Activated CD8-positive, alpha-beta memory T cell treated with anti-CD3 and anti-CD28 coated beads for 36 hours (primary cell): ENCODE data around the gene TEAD1. TPM values are rescaled to one million over a fixed set of nuclear protein-coding genes. Genes with fewer than 3 reads are reported as not detected.

Experiments used
- CTCF ChIA-PET: fragments of 350-600 bp; sonication (Branson Sonifier 250); formaldehyde crosslinking; loops from one replicate; lab custom pipeline; 2021; ENCODE audit warnings: antibody characterized with exemption; lab: Charles Lee
- POLR2A ChIA-PET: fragments of 350-600 bp; sonication (Branson Sonifier 250); formaldehyde crosslinking; loops from one replicate; lab custom pipeline; 2021; ENCODE audit warnings: antibody characterized with exemption; lab: Charles Lee
- total RNA-seq, 2 experiments: library from RNA; stranded (reverse); gene quantifications; one replicate each; pipeline ENCODE4 v1.2.3, GENCODE V29; 2021

The TEAD1 gene
- total RNA-seq, 2 experiments from 2014 or later, result 0.46 to 0.59 TPM

DNA sequence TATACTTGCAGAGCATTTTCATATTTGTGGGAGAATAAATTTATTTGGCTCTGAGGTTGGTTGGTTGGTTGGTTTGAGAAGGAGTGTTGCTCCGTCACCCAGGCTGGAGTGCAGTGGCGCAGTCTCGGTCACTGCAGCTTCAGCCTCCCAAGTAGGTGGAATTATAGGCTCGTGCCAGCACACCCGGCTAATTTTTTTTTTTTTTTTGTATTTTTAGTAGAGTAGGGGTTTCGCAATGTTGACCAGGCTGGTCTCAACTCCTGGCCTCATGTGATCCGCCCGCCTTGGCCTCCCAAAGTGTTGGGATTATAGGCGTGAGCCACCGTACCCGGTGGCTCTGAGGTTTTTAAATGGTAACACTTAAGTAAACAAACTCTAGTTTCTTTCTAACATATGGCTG is 161.1 kb downstream of the TEAD1 start:
- POLR2A ChIA-PET, result no interaction called here
- CTCF ChIA-PET, result no interaction called here

- CTCF ChIA-PET, result no interaction called here
- POLR2A ChIA-PET, result no interaction called here
Measured at GRCh38 chr11:12838463-12839123, 164.4 kb downstream of the TEAD1 start.

GRCh38 chr11:12840871-12841660 is 166.8 kb downstream of the TEAD1 start:
- POLR2A ChIA-PET, result no interaction called here
- CTCF ChIA-PET, result interaction anchor here (0.9 kb wide), 1 partner anchor 552 kb away, joined by 3 read pairs; no protein-coding TSS in a partner anchor

DNA sequence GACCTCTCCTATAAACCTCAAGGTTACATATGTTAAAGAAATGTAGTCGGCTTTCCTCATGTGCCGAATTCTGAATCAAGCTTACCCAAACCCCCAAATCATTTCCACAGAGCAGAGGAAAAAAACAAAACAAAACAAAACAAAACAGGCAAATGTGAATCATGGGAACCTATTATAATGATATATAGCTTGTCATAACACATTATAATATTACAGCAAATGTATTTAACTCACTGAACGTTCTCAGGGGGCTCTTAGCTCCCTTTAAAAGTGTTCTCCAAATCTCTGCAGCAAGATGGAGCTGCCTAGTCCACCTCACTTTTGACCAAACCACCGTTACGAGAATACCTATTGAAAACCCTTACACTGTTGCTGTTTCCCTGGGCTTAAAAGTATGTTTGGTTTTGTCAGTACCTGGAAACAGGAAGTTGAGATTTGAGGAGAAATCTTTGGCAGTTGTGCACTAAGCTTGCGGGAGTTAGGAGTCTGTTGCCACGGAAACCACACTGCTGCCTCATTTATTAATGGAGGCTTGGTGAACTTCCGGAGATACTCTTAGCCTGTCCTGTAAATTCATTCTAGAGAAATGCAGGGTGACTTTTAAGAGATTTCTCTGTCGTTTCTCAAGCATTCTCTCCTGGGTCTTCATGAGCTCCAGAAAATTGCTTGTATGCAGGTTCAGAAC is 167.9 kb downstream of the TEAD1 start:
- CTCF ChIA-PET, result no interaction called here
- POLR2A ChIA-PET, result no interaction called here

GRCh38 chr11:12842933-12843636 is 168.9 kb downstream of the TEAD1 start:
- POLR2A ChIA-PET, result no interaction called here
- CTCF ChIA-PET, result interaction anchor here (0.7 kb wide), 1 partner anchor 15 kb away, joined by 3 read pairs; no protein-coding TSS in a partner anchor

- CTCF ChIA-PET, result no interaction called here
- POLR2A ChIA-PET, result no interaction called here
Measured at GRCh38 chr11:12845163-12845562, 170.9 kb downstream of the TEAD1 start.

DNA sequence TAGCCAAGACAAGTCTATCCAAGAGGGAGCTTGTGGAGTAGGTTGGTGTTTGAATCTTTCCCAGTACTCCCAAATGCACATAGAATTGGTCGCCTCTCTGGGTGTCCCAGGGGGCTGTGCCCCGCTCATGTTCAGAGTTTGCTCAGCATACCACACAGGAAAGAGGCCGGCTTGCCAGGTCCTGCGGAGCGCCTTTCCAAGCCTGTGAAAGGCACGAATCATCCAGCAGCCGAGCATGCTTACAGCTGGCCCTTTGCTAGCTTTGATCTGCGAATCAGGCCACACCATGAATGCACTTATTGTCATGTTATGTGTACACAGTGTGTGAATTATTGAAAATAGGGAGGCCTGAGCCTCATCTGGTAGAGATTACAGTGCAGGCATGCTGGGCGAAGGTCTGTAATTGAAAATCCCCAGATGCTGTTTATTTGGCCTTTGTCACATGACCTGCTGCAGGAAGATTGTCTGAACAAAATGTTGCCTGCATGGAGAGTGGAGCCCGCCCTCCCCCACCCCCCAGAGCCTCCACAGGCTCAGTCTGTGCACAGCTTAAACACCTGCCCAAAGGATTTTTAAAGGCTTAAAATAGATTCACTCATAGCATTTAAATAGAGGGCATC is 171.6 kb downstream of the TEAD1 start:
- ChIA-PET CTCF (no interaction called here), POLR2A (no interaction called here)

DNA sequence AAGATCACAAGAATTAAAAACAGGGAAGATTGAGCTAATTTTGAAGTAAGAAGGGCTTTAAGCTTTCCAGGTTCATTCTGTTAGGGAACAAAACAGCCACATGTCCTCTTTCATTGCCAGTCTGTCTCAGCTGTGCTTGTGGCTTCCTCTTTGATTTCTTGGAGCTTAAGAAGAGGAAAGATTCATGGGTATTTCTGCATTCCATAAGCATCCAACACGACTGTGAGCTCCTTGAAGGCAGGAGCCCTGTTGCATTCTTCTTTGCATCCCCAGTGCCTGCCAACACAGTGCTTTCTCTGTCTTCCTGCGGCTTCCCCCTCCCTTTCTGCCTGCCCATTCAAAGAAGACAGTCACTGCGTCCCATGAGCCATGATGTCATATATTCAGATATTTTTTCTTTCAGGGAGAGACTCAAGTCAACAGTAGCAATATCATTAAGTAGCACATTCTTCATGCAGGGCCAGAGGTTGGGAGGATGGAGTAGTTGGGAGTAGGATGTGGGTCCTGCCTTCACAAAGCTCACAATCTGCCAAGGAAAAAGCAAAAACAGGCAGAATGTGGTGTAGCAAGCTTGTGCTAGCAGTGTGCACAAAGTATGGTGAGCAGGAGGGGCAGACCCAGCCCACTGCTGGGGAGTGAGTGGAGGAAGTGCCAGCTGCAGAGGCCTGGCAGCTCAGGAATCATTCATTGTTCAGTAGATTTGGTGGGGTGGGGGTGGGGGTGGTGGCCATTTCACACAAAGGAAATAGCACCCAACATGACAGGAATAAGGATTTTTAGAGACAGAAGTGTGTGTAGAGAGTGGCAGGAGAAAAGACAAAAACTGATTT is 172.8 kb downstream of the TEAD1 start:
- POLR2A ChIA-PET, result no interaction called here
- CTCF ChIA-PET, result no interaction called here

DNA sequence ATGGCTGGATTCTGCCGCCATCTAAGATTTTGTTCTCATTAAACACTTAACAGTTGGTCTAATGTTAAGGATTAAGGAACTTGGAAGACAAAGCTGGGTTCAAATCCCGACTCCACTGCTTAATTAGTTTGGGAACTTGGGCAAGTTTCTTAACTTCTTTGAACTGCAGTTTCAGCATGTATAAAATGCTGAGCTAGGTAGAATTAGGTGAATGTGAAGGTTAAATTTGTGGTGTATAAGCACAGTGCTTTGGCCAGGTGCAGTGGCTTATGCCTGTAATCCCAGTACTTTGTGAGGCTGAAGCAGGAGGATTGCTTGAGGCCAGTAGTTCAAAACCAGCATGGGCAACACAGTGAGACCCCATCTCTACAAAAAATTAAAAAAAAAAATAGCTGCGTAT is 174.2 kb downstream of the TEAD1 start:
- CTCF ChIA-PET, result no interaction called here
- POLR2A ChIA-PET, result no interaction called here

DNA sequence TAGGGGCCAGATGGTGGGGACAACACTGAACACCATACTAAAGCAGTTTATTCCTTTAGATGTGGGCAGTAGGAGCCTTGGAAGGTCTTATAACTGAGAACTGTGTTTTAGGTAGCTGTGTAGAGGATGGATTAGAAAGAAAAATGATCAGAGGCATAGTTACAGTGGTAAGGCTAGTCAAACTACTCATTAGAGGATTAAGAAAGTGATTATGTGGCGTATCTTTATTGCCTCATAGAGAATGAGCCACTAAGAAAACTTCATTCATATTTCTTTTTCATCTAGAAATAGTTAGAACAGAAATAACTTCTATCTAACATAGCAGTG is 179.1 kb downstream of the TEAD1 start:
- POLR2A ChIA-PET, result no interaction called here
- CTCF ChIA-PET, result no interaction called here

GRCh38 chr11:12853652-12854296 is 179.6 kb downstream of the TEAD1 start:
- ChIA-PET CTCF (no interaction called here), POLR2A (no interaction called here)

DNA sequence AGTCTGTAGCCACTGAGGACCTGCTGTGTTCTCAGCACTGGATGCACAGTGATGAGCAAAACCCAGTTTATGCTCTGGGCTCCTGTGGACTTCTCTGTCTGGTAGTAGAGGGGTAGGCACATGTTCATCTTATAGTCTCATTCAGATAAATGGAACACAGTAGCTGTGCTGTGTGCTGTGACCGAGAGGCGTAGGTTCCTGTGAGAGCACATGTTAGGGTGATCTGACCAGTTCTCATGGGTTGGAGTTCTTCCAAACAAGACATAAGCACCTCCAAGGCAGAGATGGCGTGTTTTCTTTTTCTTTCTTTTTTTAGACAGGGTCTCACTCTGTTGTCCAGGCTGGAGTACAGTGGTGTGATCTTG is 180.1 kb downstream of the TEAD1 start:
- CTCF ChIA-PET, result no interaction called here
- POLR2A ChIA-PET, result no interaction called here

DNA sequence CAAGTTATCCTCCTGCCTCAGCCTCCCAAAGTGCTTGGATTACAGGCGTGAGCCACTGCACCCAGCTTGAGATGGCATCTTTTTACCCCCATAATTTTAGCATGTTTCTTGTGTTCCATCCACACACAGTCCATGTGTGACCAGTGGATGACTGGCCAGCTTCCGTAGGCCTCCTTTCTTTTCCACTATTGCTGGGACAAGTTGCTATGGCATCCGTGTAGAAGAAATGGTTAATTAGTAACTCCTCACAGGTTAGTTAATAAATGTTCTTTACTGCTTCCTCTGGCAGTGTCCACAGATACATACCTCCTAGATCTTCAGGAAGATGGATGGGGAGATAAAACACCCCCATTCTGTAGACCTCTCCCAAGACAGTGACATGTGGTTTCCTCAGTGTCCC is 180.6 kb downstream of the TEAD1 start:
- ChIA-PET CTCF (no interaction called here), POLR2A (no interaction called here)

DNA sequence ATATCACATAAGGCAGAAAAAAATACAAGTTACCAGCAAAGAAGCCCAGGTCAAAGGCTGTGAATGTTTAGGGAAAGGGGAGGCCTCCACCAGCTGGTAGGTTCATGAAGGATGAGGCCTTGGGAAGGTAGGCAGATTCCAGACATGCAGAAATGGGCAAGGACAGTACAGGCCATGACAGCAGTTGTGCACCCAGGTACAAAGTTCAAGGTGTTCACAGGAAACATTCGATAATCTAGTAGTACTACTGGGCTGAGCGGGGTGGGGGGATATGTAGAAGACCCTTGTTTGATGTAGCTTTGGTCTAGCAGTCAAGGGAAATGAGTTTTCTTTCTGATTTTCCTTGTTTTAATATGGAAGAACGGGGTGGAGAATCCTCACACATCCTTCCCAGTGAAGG is 182.1 kb downstream of the TEAD1 start:
- POLR2A ChIA-PET, result no interaction called here
- CTCF ChIA-PET, result no interaction called here

GRCh38 chr11:12857572-12857971 is 183.4 kb downstream of the TEAD1 start:
- POLR2A ChIA-PET, result no interaction called here
- CTCF ChIA-PET, result no interaction called here

GRCh38 chr11:12859872-12860657 is 185.8 kb downstream of the TEAD1 start:
- POLR2A ChIA-PET, result no interaction called here
- CTCF ChIA-PET, result no interaction called here

GRCh38 chr11:12860827-12861226 is 186.6 kb downstream of the TEAD1 start:
- ChIA-PET CTCF (no interaction called here), POLR2A (no interaction called here)
